T-cell (primary cell): Measurements from ENCODE around the gene OLFM3. TPM values are rescaled to one million over a fixed set of nuclear protein-coding genes. Genes with fewer than 3 reads are reported as not detected.

ENCODE experiments used
- ATAC-seq, 4 experiments: fragments of 200-7000 bp in 3 of 4; fragments of 150-1000 bp in 1 of 4; cut with Tn5 transposase; replicated peaks in 1 of 4; 1 replicate in 3 of 4; 2 replicates in 1 of 4; pipeline ENCODE4 v1.10.0; 2021; ENCODE audit warnings: moderate library complexity in 3 of 4, mild to moderate bottlenecking in 2 of 4, moderate number of reproducible peaks in 1 of 4
- CTCF ChIA-PET, 2 donors: fragments of 300-600 bp; sonication (Branson Sonifier 250); formaldehyde crosslinking; loops; one replicate each; lab custom pipeline; 2022; ENCODE audit warnings: antibody characterized with exemption in 2 of 2; lab: Charles Lee
- POLR2A ChIA-PET, 2 donors: fragments of 300-600 bp; sonication (Branson Sonifier 250); formaldehyde crosslinking; loops; one replicate each; lab custom pipeline; 2022; ENCODE audit warnings: antibody characterized with exemption in 2 of 2; lab: Charles Lee
- DNase-seq, 35 experiments: peaks; one replicate each; pipeline versions ENCODE4 v3.0.0 to v3.0.0-alpha.2; 2013 to 2023
- H3K27ac ChIP-seq: one replicate; pipeline ENCODE4 v1.5.1; 2013; ENCODE audit warnings: low read length
- H3K27me3 ChIP-seq, 2 experiments: replicated peaks in 1 of 2; 1 replicate in 1 of 2; 2 replicates in 1 of 2; pipeline versions ENCODE4 v1.6.1 to v1.7.0; 2013; ENCODE audit warnings: low read length in 1 of 2, mixed read lengths in 1 of 2; ENCODE audit not compliant: control insufficient read depth in 2 of 2, insufficient read depth in 2 of 2; ENCODE audit errors: extremely low read depth in 1 of 2
- H3K36me3 ChIP-seq, 2 donors: 1 replicate in 1 of 2; 2 replicates in 1 of 2; pipeline versions ENCODE4 v1.6.1 to v1.7.0; 2013; ENCODE audit warnings: low read length in 1 of 2; ENCODE audit not compliant: control insufficient read depth in 2 of 2, insufficient read depth in 1 of 2; ENCODE audit errors: extremely low read depth in 1 of 2
- H3K4me1 ChIP-seq, 2 experiments: 1 replicate in 1 of 2; 2 replicates in 1 of 2; pipeline versions ENCODE4 v1.6.1 to v1.7.0; 2013; ENCODE audit warnings: low read length in 2 of 2, mixed read lengths in 1 of 2; ENCODE audit not compliant: insufficient read depth in 2 of 2, control insufficient read depth in 1 of 2; ENCODE audit errors: extremely low read depth in 1 of 2
- H3K4me3 ChIP-seq, 2 donors: 1 replicate in 1 of 2; 2 replicates in 1 of 2; pipeline versions ENCODE4 v1.5.1 to v1.7.0; 2013; ENCODE audit warnings: mild to moderate bottlenecking in 2 of 2, low read length in 1 of 2, moderate library complexity in 1 of 2; ENCODE audit not compliant: control insufficient read depth in 1 of 2; ENCODE audit errors: extremely low read depth in 1 of 2
- H3K9me3 ChIP-seq: 2 replicates; pipeline ENCODE4 v1.7.0; 2013
- H3K27ac Mint-ChIP-seq, 2 donors: one replicate each; pipeline ENCODE4 v1.8.0; 2020 to 2021; ENCODE audit warnings: mild to moderate bottlenecking in 2 of 2, mixed read lengths in 2 of 2
- H3K27me3 Mint-ChIP-seq, 2 donors: one replicate each; pipeline ENCODE4 v1.8.0; 2021 to 2022; ENCODE audit warnings: mixed read lengths in 2 of 2
- H3K36me3 Mint-ChIP-seq: one replicate; pipeline ENCODE4 v1.8.0; 2021; ENCODE audit warnings: mixed read lengths
- H3K4me1 Mint-ChIP-seq, 3 donors: one replicate each; pipeline ENCODE4 v1.8.0; 2020 to 2022; ENCODE audit warnings: mixed read lengths in 3 of 3, mild to moderate bottlenecking in 1 of 3
- H3K4me3 Mint-ChIP-seq, 3 donors: one replicate each; pipeline ENCODE4 v1.8.0; 2020 to 2022; ENCODE audit warnings: mild to moderate bottlenecking in 3 of 3, mixed read lengths in 3 of 3, moderate library complexity in 3 of 3
- H3K9me3 Mint-ChIP-seq, 3 donors: one replicate each; pipeline ENCODE4 v1.8.0; 2020 to 2022; ENCODE audit warnings: mixed read lengths in 3 of 3
- WGBS: methylation state at CpG from one replicate; pipeline ENCODE4 v1.1.5; 2013; ENCODE audit warnings: missing lambda C conversion rate; ENCODE audit not compliant: insufficient coverage; 5-methylcytosine and 5-hydroxymethylcytosine counted together
- total RNA-seq, 35 experiments: library from RNA in 6 of 35; stranded (reverse) in 6 of 35; fragments of 120-200 nt in 1 of 35; gene quantifications; one replicate each; pipeline versions ENCODE4 v1.2.1 to v1.2.4 and lab custom pipeline; 2013 to 2026

The OLFM3 gene
- total RNA-seq, 5 donors from 2014 or later (not counting 1 experiment from before 2014, with no cell fraction given), result not detected

DNA sequence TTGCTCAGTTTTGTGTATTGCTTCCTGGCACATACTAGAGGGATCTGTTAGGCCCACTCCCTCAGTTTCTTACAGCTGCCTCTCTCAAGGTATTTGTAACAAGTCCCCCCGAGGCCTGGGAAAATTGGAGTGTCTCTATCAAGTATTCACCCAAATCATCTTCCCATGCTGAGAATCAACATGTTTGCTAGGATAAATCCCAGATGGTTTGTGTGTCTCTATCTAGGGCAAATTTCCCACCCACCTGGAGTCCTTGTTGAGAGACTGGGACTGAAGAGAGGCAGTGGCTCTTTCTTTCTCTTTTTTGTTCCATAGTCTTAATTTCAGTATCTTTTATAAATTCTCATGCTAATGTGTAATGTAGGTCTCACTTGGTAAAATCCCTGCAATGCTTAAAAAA lies 58.0 kb downstream of the OLFM3 start:
- ChIA-PET CTCF (no interaction called here), POLR2A (no interaction called here)
- WGBS, result no CpG with 5 or more reads among the region's 1 CpG

DNA sequence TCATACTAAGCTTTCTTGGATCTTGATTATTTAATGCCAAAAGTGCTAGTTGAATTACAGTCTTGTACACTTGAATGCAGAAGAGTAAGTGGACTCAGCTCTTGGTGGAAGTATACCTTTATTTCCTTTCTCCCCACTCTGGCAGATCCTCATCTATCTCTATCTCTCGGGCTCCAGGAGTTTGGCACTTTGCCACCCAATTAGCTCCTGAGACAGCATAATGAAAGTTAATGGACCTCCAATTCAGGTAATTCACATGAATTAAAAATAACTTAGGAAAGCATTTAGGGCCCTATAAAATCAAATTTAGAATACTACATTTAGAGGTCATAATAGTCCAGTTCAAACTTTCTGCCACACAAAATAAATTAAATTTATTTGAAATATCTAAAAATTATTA lies 67.4 kb downstream of the OLFM3 start:
- Histone ChIP-seq H3K36me3 (no peaks in the 10 kb centered on the region), H3K4me1 (no peaks in the 10 kb centered on the region), H3K4me3 (no peak overlapping the region), H3K27ac (no peak overlapping the region), H3K27me3 (no peaks in the 10 kb centered on the region), H3K9me3 (no peaks in the 10 kb centered on the region)
- DNase-seq (no peak), ATAC-seq (no peak)
- H3K27me3 Mint-ChIP-seq, result no peaks in the 10 kb centered on the region
- no peaks in the 10 kb centered on the region for H3K4me1 Mint-ChIP-seq
- CTCF ChIA-PET, result no interaction called here
- no peak overlapping the region for H3K27ac Mint-ChIP-seq
- no CpG with 5 or more reads among the region's 1 CpG for WGBS
- no peak overlapping the region for H3K4me3 Mint-ChIP-seq
- POLR2A ChIA-PET, result no interaction called here
- H3K36me3 Mint-ChIP-seq, result no peaks in the 10 kb centered on the region
- peaks cover 0 to 6% (median 2%) of the 10 kb centered on the region in 3 donors for H3K9me3 Mint-ChIP-seq

More for the DNA sequence above, 58.0 kb downstream of the OLFM3 start:
- Mint-ChIP-seq H3K27ac (no peak overlapping the region), H3K36me3 (no peaks in the 10 kb centered on the region), H3K4me3 (no peak overlapping the region), H3K9me3 (peaks cover 0 to 8% (median 0%) of the 10 kb centered on the region in 3 donors), H3K4me1 (no peaks in the 10 kb centered on the region), H3K27me3 (peaks cover 0 to 4% of the 10 kb centered on the region in 2 donors)
- DNase-seq (no peak), ATAC-seq (no peak)
- Histone ChIP-seq H3K4me1 (no peaks in the 10 kb centered on the region), H3K4me3 (no peak overlapping the region), H3K9me3 (no peaks in the 10 kb centered on the region), H3K27me3 (no peaks in the 10 kb centered on the region), H3K27ac (no peak overlapping the region), H3K36me3 (no peaks in the 10 kb centered on the region)

DNA sequence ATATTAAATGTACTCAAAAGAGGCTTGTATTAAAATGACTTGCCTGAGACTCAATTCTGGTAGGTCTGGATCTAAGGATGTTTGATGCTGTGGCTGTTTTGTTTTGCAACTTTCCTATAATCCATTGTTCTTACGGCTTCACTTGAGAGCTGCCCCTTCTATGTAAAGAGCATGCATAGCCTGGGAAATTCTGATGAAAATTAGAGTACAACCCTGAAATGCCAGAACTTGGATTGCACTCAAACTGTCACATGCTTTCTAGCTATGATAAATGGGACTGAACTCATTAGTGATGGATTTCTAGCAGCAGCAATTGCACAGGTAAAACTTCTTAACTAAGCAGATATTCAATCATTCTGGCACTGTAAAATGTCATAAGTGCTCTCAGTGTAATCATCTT lies 67.9 kb downstream of the OLFM3 start:
- peaks cover 0 to 6% (median 2%) of the 10 kb centered on the region in 3 donors for H3K9me3 Mint-ChIP-seq
- no peaks in the 10 kb centered on the region for H3K4me1 Mint-ChIP-seq
- H3K27ac ChIP-seq, result no peak overlapping the region
- ChIA-PET POLR2A (no interaction called here), CTCF (no interaction called here)
- H3K9me3 ChIP-seq, result no peaks in the 10 kb centered on the region
- no peaks in the 10 kb centered on the region for H3K36me3 Mint-ChIP-seq
- H3K27me3 Mint-ChIP-seq, result no peaks in the 10 kb centered on the region
- ATAC-seq (no peak), DNase-seq (no peak)
- no peak overlapping the region for H3K27ac Mint-ChIP-seq
- no peak overlapping the region for H3K4me3 Mint-ChIP-seq
- H3K27me3 ChIP-seq, result no peaks in the 10 kb centered on the region
- H3K36me3 ChIP-seq, result no peaks in the 10 kb centered on the region
- no peak overlapping the region for H3K4me3 ChIP-seq
- WGBS, result no CpG with 5 or more reads among the region's 1 CpG
- H3K4me1 ChIP-seq, result no peaks in the 10 kb centered on the region

DNA sequence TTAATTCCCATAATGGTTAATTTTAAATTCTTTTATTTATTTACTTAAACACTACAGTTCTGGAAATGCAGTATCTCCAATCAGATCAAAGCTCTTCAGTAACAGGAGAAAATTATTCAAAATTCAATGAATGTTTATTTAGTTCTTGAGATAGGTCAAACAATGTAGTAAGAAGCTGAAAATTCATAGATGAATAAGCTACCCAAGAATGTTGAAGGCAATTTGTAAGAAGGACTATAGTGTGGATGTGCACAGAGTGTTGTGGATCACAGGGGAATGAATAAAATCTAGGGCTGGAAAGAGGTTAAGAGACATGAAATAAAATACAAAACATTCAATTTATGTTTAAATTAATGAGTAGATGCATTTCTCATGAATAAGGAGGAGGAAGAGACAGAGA lies 72.0 kb downstream of the OLFM3 start:
- no peaks in the 10 kb centered on the region for H3K9me3 ChIP-seq
- H3K9me3 Mint-ChIP-seq, result no peaks in the 10 kb centered on the region
- H3K27me3 Mint-ChIP-seq, result no peaks in the 10 kb centered on the region
- no peak overlapping the region for H3K4me3 Mint-ChIP-seq
- ChIA-PET POLR2A (no interaction called here), CTCF (no interaction called here)
- no peak for ATAC-seq
- no peaks in the 10 kb centered on the region for H3K4me1 Mint-ChIP-seq
- no peak overlapping the region for H3K27ac ChIP-seq
- no peaks in the 10 kb centered on the region for H3K27me3 ChIP-seq
- no peak for DNase-seq
- no peak overlapping the region for H3K4me3 ChIP-seq
- no peak overlapping the region for H3K27ac Mint-ChIP-seq
- H3K36me3 ChIP-seq, result no peaks in the 10 kb centered on the region
- no peaks in the 10 kb centered on the region for H3K36me3 Mint-ChIP-seq
- H3K4me1 ChIP-seq, result no peaks in the 10 kb centered on the region

DNA sequence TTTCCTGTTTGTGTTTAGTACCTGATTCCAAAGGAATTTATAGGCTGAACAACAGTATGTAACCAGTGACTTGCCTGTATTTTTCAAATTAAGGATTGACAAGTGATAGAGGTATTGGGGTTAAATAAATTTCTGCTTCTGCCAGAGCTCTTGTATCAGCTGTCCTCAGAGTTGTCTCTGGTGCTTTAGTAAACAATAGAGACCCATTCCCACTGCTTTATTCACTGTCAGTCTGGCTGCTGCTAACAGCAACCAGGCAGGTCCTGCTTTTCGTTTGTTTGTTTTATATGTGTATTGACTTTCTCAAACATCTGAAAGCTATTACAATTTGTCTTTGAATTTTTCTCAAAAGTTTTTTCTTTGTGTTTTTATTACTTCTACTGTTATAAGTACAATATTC lies 76.1 kb downstream of the OLFM3 start:
- Histone ChIP-seq H3K4me1 (no peaks in the 10 kb centered on the region), H3K4me3 (no peak overlapping the region), H3K27ac (no peak overlapping the region), H3K36me3 (no peaks in the 10 kb centered on the region), H3K9me3 (no peaks in the 10 kb centered on the region), H3K27me3 (no peaks in the 10 kb centered on the region)
- no CpG with 5 or more reads among the region's 1 CpG for WGBS
- H3K27me3 Mint-ChIP-seq, result no peaks in the 10 kb centered on the region
- H3K36me3 Mint-ChIP-seq, result no peaks in the 10 kb centered on the region
- H3K27ac Mint-ChIP-seq, result no peak overlapping the region
- no peaks in the 10 kb centered on the region for H3K4me1 Mint-ChIP-seq
- DNase-seq, result no peak
- no peak overlapping the region for H3K4me3 Mint-ChIP-seq
- ATAC-seq, result no peak
- ChIA-PET POLR2A (no interaction called here), CTCF (no interaction called here)
- H3K9me3 Mint-ChIP-seq, result no peaks in the 10 kb centered on the region

DNA sequence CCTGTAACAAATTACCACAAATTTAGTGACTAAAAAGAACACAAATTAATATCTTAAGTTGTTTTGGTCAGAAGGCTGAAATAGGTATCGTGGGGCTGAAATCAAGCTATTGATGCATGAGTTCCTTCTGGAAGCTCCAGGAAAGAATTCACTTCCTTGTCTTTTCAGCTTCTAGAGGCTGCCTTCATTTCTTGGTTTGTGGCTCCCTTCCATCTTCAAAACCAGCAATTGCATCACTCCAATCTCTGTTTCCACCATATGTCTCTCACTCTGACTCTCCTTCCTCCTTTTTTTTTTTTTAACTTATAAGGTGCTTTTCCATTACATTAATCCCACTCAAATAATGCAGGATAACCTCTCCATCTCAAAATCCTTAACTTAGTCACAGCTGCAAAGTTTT lies 78.4 kb downstream of the OLFM3 start:
- Mint-ChIP-seq H3K27me3 (no peaks in the 10 kb centered on the region), H3K4me3 (no peak overlapping the region), H3K9me3 (no peaks in the 10 kb centered on the region), H3K27ac (no peak overlapping the region), H3K36me3 (no peaks in the 10 kb centered on the region), H3K4me1 (no peaks in the 10 kb centered on the region)
- ChIA-PET POLR2A (no interaction called here), CTCF (no interaction called here)
- WGBS, result 100% methylated on average over 1 of the region's 1 CpG
- Histone ChIP-seq H3K27me3 (no peaks in the 10 kb centered on the region), H3K27ac (no peak overlapping the region), H3K4me1 (no peaks in the 10 kb centered on the region), H3K9me3 (no peaks in the 10 kb centered on the region), H3K36me3 (no peaks in the 10 kb centered on the region), H3K4me3 (no peak overlapping the region)
- ATAC-seq (no peak), DNase-seq (no peak)

DNA sequence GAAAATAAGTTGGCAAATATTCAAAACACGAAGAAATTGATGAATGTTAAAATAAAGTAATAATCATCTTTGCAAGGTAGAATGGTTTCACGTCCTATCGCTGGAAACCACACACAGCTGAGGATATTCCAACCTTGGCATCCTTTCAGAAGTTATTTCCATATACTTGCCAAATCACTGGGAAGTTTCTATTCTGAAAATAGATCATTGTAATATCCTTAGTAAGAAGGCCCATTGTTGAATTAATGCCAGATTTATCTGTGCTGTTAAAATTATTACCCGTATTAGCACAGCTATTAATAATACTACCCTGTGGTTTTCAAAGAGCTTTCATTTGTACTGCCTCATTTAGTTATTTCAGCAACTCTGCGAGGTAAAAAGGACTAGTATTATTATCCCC lies 81.1 kb downstream of the OLFM3 start:
- DNase-seq (no peak), ATAC-seq (no peak)
- H3K36me3 Mint-ChIP-seq, result no peaks in the 10 kb centered on the region
- H3K36me3 ChIP-seq, result no peaks in the 10 kb centered on the region
- ChIA-PET POLR2A (interaction anchor here in 1 of 2 donors (0.7 kb wide), 1 partner anchor 604 kb away, joined by 5 read pairs; no protein-coding TSS in a partner anchor), CTCF (no interaction called here)
- H3K27me3 Mint-ChIP-seq, result no peaks in the 10 kb centered on the region
- no peak overlapping the region for H3K4me3 ChIP-seq
- no peaks in the 10 kb centered on the region for H3K4me1 ChIP-seq
- no peak overlapping the region for H3K27ac ChIP-seq
- no CpG with 5 or more reads among the region's 5 CpGs for WGBS
- H3K9me3 Mint-ChIP-seq, result no peaks in the 10 kb centered on the region
- no peak overlapping the region for H3K4me3 Mint-ChIP-seq
- H3K9me3 ChIP-seq, result no peaks in the 10 kb centered on the region
- H3K4me1 Mint-ChIP-seq, result no peaks in the 10 kb centered on the region
- no peaks in the 10 kb centered on the region for H3K27me3 ChIP-seq
- no peak overlapping the region for H3K27ac Mint-ChIP-seq
